Measurements from ENCODE around the gene SWI5.

DNA sequence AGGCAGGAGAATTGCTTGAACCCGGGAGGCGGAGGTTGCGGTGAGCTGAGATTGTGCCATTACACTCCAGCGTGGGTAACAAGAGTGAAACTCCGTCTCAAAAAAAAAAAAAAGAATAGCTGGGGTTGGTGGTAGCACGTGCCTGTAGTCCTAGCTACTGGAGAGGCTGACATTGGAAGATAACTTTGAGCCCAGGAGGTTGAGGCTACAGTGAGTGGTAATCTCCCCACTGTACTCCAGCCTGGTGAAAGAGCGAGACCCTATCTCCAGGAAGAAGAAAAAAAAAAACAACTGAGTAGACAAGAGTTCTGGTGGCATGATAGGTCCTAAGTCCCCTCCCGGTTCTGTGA lies 26.5 kb upstream of the SWI5 start:
- TF ChIP-seq POLR2A (IDR thresholded peaks at IDR 0.05; ENCODE audit: low read depth, low read length) (no peak), POLR2AphosphoS5 (IDR thresholded peaks at IDR 0.05; ENCODE audit: low read depth, low read length) (no peak)
